GM12878 (cell line): Measurements from ENCODE around the gene ECI1. TPM values are rescaled to one million over a fixed set of nuclear protein-coding genes. Genes with fewer than 3 reads are reported as not detected.

ENCODE experiments used
- CHD1 ChIP-seq: IDR thresholded peaks from 2 replicates; pipeline ENCODE4 v1.6.1; 2012; ENCODE audit warnings: low read depth, low read length, improper control_type of control experiment
- CUX1 ChIP-seq: IDR thresholded peaks from 2 replicates; pipeline ENCODE4 v1.6.1; 2012; ENCODE audit warnings: improper control_type of control experiment, low read depth, low read length; ENCODE audit not compliant: insufficient replicate concordance
- EGR1 ChIP-seq, 2 experiments: IDR thresholded peaks; 1 replicate in 1 of 2; 2 replicates in 1 of 2; pipeline ENCODE4 v1.6.1; 2011 to 2012; ENCODE audit warnings: low read depth in 2 of 2, low read length in 2 of 2, borderline replicate concordance in 1 of 2, mild to moderate bottlenecking in 1 of 2, moderate library complexity in 1 of 2
- JUNB ChIP-seq: IDR thresholded peaks from 2 replicates; pipeline ENCODE4 v1.6.1; 2016; ENCODE audit warnings: antibody characterized with exemption, mild to moderate bottlenecking
- KLF5 ChIP-seq: fragments of 450-650 bp; IDR thresholded peaks from 2 replicates; pipeline ENCODE4 v1.6.1; 2014; ENCODE audit warnings: mild to moderate bottlenecking; ENCODE audit not compliant: partially characterized antibody
- MXI1 ChIP-seq: fragments of 150-350 bp; IDR thresholded peaks from 2 replicates; pipeline ENCODE4 v1.6.1; 2011; ENCODE audit warnings: low read depth, mild to moderate bottlenecking, inconsistent platforms, low read length, improper control_type of control experiment
- MYC ChIP-seq: IDR thresholded peaks from 2 replicates; pipeline ENCODE4 v1.6.1; 2011; ENCODE audit warnings: mild to moderate bottlenecking, low read length, moderate library complexity, inconsistent platforms; ENCODE audit not compliant: insufficient read depth, insufficient replicate concordance, insufficient read length, severe bottlenecking
- NBN ChIP-seq: fragments of 450-650 bp; IDR thresholded peaks from 2 replicates; pipeline ENCODE4 v1.6.1; 2016
- NRF1 ChIP-seq: conservative IDR thresholded peaks from 2 replicates; pipeline ENCODE4 v1.6.1; 2011; ENCODE audit warnings: mild to moderate bottlenecking, low read depth, low read length, improper control_type of control experiment
- PML ChIP-seq: IDR thresholded peaks from 2 replicates; pipeline ENCODE4 v1.6.1; 2012; ENCODE audit warnings: low read length, inconsistent platforms
- POLR2AphosphoS2 ChIP-seq: IDR thresholded peaks from 2 replicates; pipeline ENCODE4 v1.6.1; 2011; ENCODE audit warnings: low read depth, mild to moderate bottlenecking, low read length, improper control_type of control experiment, moderate library complexity
- SPI1 ChIP-seq: IDR thresholded peaks from 2 replicates; pipeline ENCODE4 v1.6.1; 2011; ENCODE audit warnings: low read depth, mild to moderate bottlenecking, low read length, moderate library complexity, borderline replicate concordance; ENCODE audit not compliant: insufficient read depth
- SUZ12 ChIP-seq: fragments of 200-600 bp; sonication (generic); IDR thresholded peaks from one replicate; pipeline ENCODE4 v1.6.1; 2018; ENCODE audit warnings: antibody characterized with exemption, mild to moderate bottlenecking; ENCODE audit not compliant: unreplicated experiment
- ZSCAN29 ChIP-seq: fragments of 450-650 bp; IDR thresholded peaks from 2 replicates; pipeline ENCODE4 v1.6.1; 2017; ENCODE audit warnings: mild to moderate bottlenecking, moderate library complexity
- ZZZ3 ChIP-seq: IDR thresholded peaks from 2 replicates; pipeline ENCODE4 v1.6.1; 2011; ENCODE audit warnings: low read depth; ENCODE audit not compliant: control insufficient read depth, insufficient read length
- polyA plus RNA-seq, 11 experiments: library from polyadenylated mRNA; depleted of rRNA in 4 of 11; unstranded in 6 of 11; stranded (reverse) in 5 of 11; fragments of >200 nt; fragmentation: Nextera tagmentation in 4 of 11; fragmentation: Illumina TruSeq in 1 of 11; extraction: Ambion mirVana in 4 of 11; extraction: Trizol in 1 of 11; gene quantifications; 1 replicate in 1 of 11; 2 replicates in 10 of 11; pipeline versions ENCODE4 v1.2.1 to v1.2.3, GENCODE V29; 2011 to 2016; ENCODE audit warnings: inconsistent platforms in 2 of 11, missing spikeins in 2 of 11, low read depth in 1 of 11
- total RNA-seq, 4 experiments: library from RNA; depleted of rRNA in 3 of 4; stranded (reverse); fragments of >200 nt in 3 of 4; fragmentation: Illumina TruSeq in 1 of 4; extraction: Trizol in 1 of 4; gene quantifications; 2 replicates each; pipeline versions ENCODE4 v1.2.1 to v1.2.3, GENCODE V29; 2013 to 2021
- TF ChIP-seq, protein P1 (sequence below): fragments of 450-650 bp; IDR thresholded peaks from 2 replicates; pipeline ENCODE4 v1.6.1; 2017; ENCODE audit warnings: borderline replicate concordance
- TF ChIP-seq, protein P2 (sequence below): fragments of 450-650 bp; IDR thresholded peaks from 2 replicates; pipeline ENCODE4 v1.6.1; 2018; ENCODE audit warnings: borderline replicate concordance, mild to moderate bottlenecking; ENCODE audit not compliant: partially characterized antibody
- TF ChIP-seq, protein P3 (sequence below): fragments of 450-650 bp; IDR thresholded peaks from 2 replicates; pipeline ENCODE4 v1.6.1; 2017; ENCODE audit warnings: mild to moderate bottlenecking

The ECI1 gene
- total and polyA plus RNA-seq, 10 of the 15 experiments (the other 5 are each of a cell fraction or from before 2014, with no cell fraction given) = 2.2 to 82.1 (median 24.8) TPM

DNA sequence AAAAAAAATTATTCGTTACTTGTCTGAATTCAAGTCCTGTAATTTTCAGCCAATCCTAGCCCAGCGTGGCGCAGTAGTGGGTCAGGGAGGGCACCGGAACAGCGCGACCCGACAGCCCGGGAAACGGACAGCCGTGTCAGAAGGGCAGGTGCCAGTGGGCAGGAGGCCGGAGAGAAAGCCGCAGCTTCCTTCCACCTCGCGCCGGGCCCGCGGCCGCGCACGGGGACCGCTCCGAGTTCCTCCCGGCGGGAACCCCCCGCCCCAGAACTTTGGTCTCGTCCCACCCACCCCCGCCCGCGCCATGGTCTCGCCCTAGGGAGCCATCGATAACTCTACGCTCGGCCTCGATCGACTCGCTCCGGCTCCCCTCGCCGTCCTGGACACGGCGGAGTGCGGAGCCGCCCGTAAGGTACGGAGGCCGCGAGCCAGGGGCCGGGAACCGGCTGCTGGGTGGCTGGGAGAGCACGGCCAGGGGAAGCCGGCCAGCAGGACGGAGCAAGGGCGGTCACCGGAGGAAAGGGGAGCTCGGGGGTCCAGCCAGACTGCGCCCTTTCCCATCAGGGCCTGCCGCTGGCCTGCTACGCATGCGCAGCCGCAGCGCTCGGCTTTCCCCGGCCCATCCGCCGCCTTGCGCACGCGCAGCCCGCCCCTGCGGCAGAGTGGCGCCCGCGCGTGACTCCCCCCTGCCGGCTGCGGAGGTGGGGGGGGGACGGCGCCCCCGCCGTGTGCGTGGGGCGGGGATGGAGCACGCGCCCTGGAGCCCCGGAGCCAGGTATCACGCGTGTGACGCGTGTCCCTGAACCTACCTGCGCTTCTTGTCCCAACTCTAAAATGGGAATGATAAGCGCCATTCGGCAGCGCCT, 46.1 kb downstream of the ECI1 start, which contains the start of gene MLST8 (continued):
- TF ChIP-seq CUX1 (peak; percentile 95), JUNB (no peak), SPI1 (0 out of 2 replicates have a peak, but pooled peaks have one; percentile 19), NBN (peak; percentile 34; the same call in 1 of the 2 replicates), PML (peak; percentile 94), CHD1 (peak; percentile 96), POLR2AphosphoS2 (peak; percentile 95), ZZZ3 (no peak), SUZ12 (no peak), MYC (peak; percentile 93), ZSCAN29 (no peak), KLF5 (peak; percentile 95), EGR1 (IDR thresholded peaks at IDR 0.05; ENCODE audit: borderline replicate concordance in 1 of 2, low read depth in 2 of 2, low read length in 2 of 2) (peak in 1 of 2 experiments; percentile 93; a peak in 2 of 3 replicates), MXI1 (peak; percentile 75), NRF1 (peak; percentile 96)
- TF ChIP-seq, protein P1, sequence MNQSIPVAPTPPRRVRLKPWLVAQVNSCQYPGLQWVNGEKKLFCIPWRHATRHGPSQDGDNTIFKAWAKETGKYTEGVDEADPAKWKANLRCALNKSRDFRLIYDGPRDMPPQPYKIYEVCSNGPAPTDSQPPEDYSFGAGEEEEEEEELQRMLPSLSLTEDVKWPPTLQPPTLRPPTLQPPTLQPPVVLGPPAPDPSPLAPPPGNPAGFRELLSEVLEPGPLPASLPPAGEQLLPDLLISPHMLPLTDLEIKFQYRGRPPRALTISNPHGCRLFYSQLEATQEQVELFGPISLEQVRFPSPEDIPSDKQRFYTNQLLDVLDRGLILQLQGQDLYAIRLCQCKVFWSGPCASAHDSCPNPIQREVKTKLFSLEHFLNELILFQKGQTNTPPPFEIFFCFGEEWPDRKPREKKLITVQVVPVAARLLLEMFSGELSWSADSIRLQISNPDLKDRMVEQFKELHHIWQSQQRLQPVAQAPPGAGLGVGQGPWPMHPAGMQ = no peak
- TF ChIP-seq, protein P2, sequence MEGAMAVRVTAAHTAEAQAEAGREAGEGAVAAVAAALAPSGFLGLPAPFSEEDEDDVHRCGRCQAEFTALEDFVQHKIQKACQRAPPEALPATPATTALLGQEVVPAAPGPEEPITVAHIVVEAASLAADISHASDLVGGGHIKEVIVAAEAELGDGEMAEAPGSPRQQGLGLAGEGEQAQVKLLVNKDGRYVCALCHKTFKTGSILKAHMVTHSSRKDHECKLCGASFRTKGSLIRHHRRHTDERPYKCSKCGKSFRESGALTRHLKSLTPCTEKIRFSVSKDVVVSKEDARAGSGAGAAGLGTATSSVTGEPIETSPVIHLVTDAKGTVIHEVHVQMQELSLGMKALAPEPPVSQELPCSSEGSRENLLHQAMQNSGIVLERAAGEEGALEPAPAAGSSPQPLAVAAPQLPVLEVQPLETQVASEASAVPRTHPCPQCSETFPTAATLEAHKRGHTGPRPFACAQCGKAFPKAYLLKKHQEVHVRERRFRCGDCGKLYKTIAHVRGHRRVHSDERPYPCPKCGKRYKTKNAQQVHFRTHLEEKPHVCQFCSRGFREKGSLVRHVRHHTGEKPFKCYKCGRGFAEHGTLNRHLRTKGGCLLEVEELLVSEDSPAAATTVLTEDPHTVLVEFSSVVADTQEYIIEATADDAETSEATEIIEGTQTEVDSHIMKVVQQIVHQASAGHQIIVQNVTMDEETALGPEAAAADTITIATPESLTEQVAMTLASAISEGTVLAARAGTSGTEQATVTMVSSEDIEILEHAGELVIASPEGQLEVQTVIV = no peak
- TF ChIP-seq, protein P3, sequence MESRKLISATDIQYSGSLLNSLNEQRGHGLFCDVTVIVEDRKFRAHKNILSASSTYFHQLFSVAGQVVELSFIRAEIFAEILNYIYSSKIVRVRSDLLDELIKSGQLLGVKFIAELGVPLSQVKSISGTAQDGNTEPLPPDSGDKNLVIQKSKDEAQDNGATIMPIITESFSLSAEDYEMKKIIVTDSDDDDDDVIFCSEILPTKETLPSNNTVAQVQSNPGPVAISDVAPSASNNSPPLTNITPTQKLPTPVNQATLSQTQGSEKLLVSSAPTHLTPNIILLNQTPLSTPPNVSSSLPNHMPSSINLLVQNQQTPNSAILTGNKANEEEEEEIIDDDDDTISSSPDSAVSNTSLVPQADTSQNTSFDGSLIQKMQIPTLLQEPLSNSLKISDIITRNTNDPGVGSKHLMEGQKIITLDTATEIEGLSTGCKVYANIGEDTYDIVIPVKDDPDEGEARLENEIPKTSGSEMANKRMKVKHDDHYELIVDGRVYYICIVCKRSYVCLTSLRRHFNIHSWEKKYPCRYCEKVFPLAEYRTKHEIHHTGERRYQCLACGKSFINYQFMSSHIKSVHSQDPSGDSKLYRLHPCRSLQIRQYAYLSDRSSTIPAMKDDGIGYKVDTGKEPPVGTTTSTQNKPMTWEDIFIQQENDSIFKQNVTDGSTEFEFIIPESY = no peak
